Loucy (cell line): ENCODE measurements around the gene SNTA1.

Experiments used
- H2AFZ ChIP-seq: fragments of 200-600 bp; sonication (generic); 2 replicates; pipeline ENCODE4 v1.6.0; 2016; ENCODE audit warnings: antibody characterized with exemption, mild to moderate bottlenecking, low read length, moderate library complexity
- H3F3A ChIP-seq: fragments of 200-600 bp; 2 replicates; pipeline ENCODE4 v1.6.0; 2016; ENCODE audit warnings: antibody characterized with exemption, low read depth, mild to moderate bottlenecking
- H3K27me3 ChIP-seq: fragments of 200-600 bp; sonication (generic); 2 replicates; pipeline ENCODE4 v1.6.1; 2014; ENCODE audit warnings: low read length, mild to moderate bottlenecking; ENCODE audit not compliant: insufficient read depth, poor library complexity, severe bottlenecking
- H3K36me3 ChIP-seq: fragments of 200-600 bp; sonication (generic); 2 replicates; pipeline ENCODE4 v1.6.1; 2016; ENCODE audit warnings: low read length; ENCODE audit not compliant: insufficient read depth
- H3K4me1 ChIP-seq: fragments of 200-600 bp; sonication (generic); 2 replicates; pipeline ENCODE4 v1.5.1; 2014; ENCODE audit warnings: low read length, mild to moderate bottlenecking; ENCODE audit not compliant: insufficient read depth, poor library complexity, severe bottlenecking
- H3K4me2 ChIP-seq: fragments of 200-600 bp; sonication (generic); 2 replicates; pipeline ENCODE4 v1.6.0; 2014; ENCODE audit warnings: antibody characterized with exemption, low read length, low read depth, mild to moderate bottlenecking; ENCODE audit not compliant: poor library complexity, severe bottlenecking
- H3K4me3 ChIP-seq: fragments of 200-600 bp; sonication (generic); 2 replicates; pipeline ENCODE4 v1.5.1; 2014; ENCODE audit warnings: low read length, mild to moderate bottlenecking, mixed read lengths; ENCODE audit not compliant: poor library complexity, severe bottlenecking
- H3K79me2 ChIP-seq: fragments of 200-600 bp; sonication (generic); 2 replicates; pipeline ENCODE4 v1.6.1; 2014; ENCODE audit warnings: low read length; ENCODE audit not compliant: insufficient read depth
- H3K9ac ChIP-seq: fragments of 200-600 bp; sonication (generic); 2 replicates; pipeline ENCODE4 v1.6.0; 2014; ENCODE audit warnings: mild to moderate bottlenecking, low read depth, low read length, moderate library complexity; ENCODE audit not compliant: poor library complexity, severe bottlenecking
- H3K9me2 ChIP-seq: fragments of 200-600 bp; sonication (generic); replicated peaks from 2 replicates; pipeline ENCODE4 v1.6.1; 2016; ENCODE audit warnings: low read depth, low read length, mixed read lengths
- H3K9me3 ChIP-seq: fragments of 200-600 bp; sonication (generic); 2 replicates; pipeline ENCODE4 v1.6.1; 2014; ENCODE audit warnings: mild to moderate bottlenecking, antibody characterized with exemption, low read length, low read depth; ENCODE audit not compliant: insufficient read depth
- H4K20me1 ChIP-seq: fragments of 200-600 bp; sonication (generic); 2 replicates; pipeline ENCODE4 v1.6.0; 2014; ENCODE audit warnings: antibody characterized with exemption, low read length, mild to moderate bottlenecking; ENCODE audit not compliant: insufficient read depth, poor library complexity, severe bottlenecking
- EZH2phosphoT487 ChIP-seq: fragments of 200-600 bp; IDR thresholded peaks from 2 replicates; pipeline ENCODE4 v1.6.1; 2018; ENCODE audit warnings: antibody characterized with exemption, mild to moderate bottlenecking, moderate library complexity, borderline replicate concordance
- TF ChIP-seq, protein P1 (sequence below): fragments of 200-600 bp; sonication (generic); conservative IDR thresholded peaks from 2 replicates; pipeline ENCODE4 v1.5.1; 2014; ENCODE audit warnings: mild to moderate bottlenecking, antibody characterized with exemption, low read length

The SNTA1 gene

DNA sequence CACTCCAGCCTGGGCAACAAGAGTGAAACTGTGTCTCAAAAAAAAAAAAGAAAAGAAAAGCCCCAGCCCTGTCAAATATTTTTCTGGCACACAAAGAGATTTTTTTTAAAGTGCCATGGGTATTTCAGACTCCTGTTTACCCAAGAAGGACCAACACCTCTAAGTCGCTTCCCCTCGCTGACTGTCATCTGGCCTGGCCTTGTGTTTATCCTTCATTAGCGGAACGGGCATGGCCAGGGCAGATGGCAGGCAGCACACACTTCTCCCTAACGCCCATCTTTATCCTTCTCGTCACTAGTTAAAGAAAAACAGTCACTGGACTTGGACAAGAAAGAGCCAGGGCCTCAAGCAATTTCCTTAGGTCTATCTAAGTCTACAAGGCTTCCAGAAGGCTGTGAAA lies 39.0 kb upstream of the SNTA1 start:
- no peaks in the 10 kb centered on the region for H4K20me1 ChIP-seq
- H3K4me2 ChIP-seq, result no peak overlapping the region
- no peak overlapping the region for H3K4me3 ChIP-seq
- no peaks in the 10 kb centered on the region for H3F3A ChIP-seq
- H3K4me1 ChIP-seq, result no peaks in the 10 kb centered on the region
- H3K79me2 ChIP-seq, result no peaks in the 10 kb centered on the region
- H2AFZ ChIP-seq, result no peak overlapping the region
- H3K9me3 ChIP-seq, result no peaks in the 10 kb centered on the region
- no peak for TF ChIP-seq EZH2phosphoT487
- TF ChIP-seq, protein P1, sequence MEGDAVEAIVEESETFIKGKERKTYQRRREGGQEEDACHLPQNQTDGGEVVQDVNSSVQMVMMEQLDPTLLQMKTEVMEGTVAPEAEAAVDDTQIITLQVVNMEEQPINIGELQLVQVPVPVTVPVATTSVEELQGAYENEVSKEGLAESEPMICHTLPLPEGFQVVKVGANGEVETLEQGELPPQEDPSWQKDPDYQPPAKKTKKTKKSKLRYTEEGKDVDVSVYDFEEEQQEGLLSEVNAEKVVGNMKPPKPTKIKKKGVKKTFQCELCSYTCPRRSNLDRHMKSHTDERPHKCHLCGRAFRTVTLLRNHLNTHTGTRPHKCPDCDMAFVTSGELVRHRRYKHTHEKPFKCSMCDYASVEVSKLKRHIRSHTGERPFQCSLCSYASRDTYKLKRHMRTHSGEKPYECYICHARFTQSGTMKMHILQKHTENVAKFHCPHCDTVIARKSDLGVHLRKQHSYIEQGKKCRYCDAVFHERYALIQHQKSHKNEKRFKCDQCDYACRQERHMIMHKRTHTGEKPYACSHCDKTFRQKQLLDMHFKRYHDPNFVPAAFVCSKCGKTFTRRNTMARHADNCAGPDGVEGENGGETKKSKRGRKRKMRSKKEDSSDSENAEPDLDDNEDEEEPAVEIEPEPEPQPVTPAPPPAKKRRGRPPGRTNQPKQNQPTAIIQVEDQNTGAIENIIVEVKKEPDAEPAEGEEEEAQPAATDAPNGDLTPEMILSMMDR, result no peak
- H3K27me3 ChIP-seq, result no peaks in the 10 kb centered on the region
- no peaks in the 10 kb centered on the region for H3K36me3 ChIP-seq
- no peaks in the 10 kb centered on the region for H3K9me2 ChIP-seq
- no peak overlapping the region for H3K9ac ChIP-seq

DNA sequence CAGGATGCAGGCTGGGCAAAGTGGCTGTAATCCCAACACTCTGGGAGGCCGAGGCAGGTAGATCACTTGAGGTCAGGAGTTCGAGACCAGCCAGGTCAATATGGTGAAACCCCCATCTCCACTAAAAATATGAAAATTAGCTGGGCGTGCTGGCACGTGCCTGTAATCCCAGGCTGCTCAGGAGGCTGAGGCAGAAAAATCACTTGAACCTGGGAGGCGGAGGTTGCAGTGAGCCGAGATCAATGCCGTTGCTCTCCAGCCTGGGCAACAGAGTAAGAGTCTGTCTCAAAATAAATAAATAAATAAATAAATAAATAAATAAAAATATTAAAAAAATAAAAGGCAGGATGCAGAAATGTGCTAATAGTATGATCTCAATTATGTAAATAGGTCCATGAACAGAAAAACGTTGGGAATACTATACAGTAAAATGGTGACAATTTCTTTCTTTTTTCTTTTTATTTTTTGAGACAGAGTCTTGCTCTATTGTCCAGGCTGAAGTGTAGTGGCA lies 37.9 kb upstream of the SNTA1 start:
- Histone ChIP-seq H3K9ac (no peak overlapping the region), H3F3A (no peaks in the 10 kb centered on the region), H3K9me2 (no peaks in the 10 kb centered on the region), H3K4me2 (no peak overlapping the region), H3K79me2 (no peaks in the 10 kb centered on the region), H3K4me3 (no peak overlapping the region), H3K36me3 (no peaks in the 10 kb centered on the region), H2AFZ (no peak overlapping the region), H4K20me1 (no peaks in the 10 kb centered on the region), H3K27me3 (no peaks in the 10 kb centered on the region), H3K9me3 (no peaks in the 10 kb centered on the region), H3K4me1 (no peaks in the 10 kb centered on the region)
- TF ChIP-seq, protein P1, result no peak
- no peak for TF ChIP-seq EZH2phosphoT487

DNA sequence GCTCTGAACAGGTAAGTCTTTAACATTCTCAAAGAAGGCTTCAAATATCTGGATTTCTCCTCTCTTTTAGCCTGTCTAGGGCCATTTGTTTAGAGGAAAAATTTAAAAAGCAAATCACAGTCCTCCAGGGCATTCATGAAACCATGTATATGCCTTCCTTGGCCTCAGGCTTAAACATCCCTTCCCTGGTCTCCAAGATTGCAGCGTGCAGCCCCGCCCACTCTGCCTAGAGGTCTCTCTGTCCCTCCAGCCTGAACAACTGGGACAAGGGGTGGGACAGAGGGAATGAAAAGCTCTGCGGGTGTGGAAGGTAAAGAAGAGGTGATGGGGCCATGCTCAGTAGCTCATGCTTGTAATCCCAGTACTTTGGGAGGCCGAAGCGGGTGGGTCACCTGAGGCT lies 36.5 kb upstream of the SNTA1 start:
- H3K27me3 ChIP-seq, result no peaks in the 10 kb centered on the region
- no peaks in the 10 kb centered on the region for H3K4me1 ChIP-seq
- H3K4me2 ChIP-seq, result no peak overlapping the region
- no peaks in the 10 kb centered on the region for H3K9me2 ChIP-seq
- H3K4me3 ChIP-seq, result no peak overlapping the region
- no peak for TF ChIP-seq EZH2phosphoT487
- TF ChIP-seq, protein P1, result no peak
- no peaks in the 10 kb centered on the region for H4K20me1 ChIP-seq
- H3F3A ChIP-seq, result no peaks in the 10 kb centered on the region
- H3K9me3 ChIP-seq, result no peaks in the 10 kb centered on the region
- H3K36me3 ChIP-seq, result no peaks in the 10 kb centered on the region
- no peaks in the 10 kb centered on the region for H3K79me2 ChIP-seq
- H3K9ac ChIP-seq, result no peak overlapping the region
- no peak overlapping the region for H2AFZ ChIP-seq
